ENCODE measurements around the gene MMAA.
"Not testable (repeated sequence)": the region's sequence is repeated elsewhere in the genome, so short reads cannot be mapped to it uniquely, and the experiment has no call there.

Gene MMAA

DNA sequence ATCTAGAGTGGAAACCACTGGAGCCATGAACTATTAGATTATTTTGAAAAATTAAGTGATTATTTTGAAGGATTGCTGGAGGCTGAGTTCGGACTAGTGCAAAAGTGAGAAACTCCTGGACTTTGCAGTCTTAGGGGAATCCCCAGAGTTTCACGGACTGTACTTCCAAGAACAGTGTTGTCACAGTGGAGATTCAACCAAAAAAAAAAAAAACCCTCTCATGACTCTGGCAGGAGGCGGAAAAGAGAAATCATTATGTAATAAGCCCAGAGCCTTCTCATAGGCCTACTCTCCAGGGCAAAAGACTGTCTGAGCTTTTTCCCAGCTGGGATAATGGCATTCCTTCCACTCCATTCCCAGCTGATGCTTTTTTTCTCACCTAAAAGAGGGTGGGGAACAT, 44.0 kb downstream of the MMAA start:
- Mint-ChIP-seq H3K27me3 (no peaks in the 10 kb centered on the region), H3K36me3 (peaks cover 14% of the 10 kb centered on the region), H3K4me3 (no peak overlapping the region), H3K27ac (no peak overlapping the region), H3K4me1 (no peaks in the 10 kb centered on the region), H3K9me3 (peaks cover 8% of the 10 kb centered on the region)
- DNase-seq (ENCODE audit: low spot score in 2 of 2) (no peak), ATAC-seq (ENCODE audit: low read depth) (no peak)

DNA sequence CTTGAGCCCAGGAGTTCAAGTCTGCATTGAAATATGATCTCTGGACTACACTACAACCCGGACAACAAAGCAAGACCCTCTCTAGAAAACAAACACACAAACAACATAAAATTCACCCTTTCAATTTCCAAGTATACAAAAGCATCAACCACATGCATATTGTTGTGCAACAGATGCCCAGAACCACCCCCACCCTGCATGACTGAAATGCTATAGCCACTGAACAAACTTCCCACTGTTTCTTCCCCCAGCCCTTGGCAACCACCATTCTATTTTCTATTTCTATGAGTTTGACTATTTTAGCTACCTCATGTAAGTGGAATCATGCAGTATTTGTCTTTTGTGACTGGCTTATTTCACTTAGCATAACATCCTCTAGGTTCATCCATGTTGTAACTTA, 46.6 kb downstream of the MMAA start:
- no peak for ATAC-seq (ENCODE audit: low read depth)
- DNase-seq (ENCODE audit: low spot score in 2 of 2), result no peak
- H3K36me3 Mint-ChIP-seq, result no peaks in the 10 kb centered on the region
- H3K4me3 Mint-ChIP-seq, result no peak overlapping the region
- peaks cover 2% of the 10 kb centered on the region for H3K27me3 Mint-ChIP-seq
- H3K27ac Mint-ChIP-seq, result no peak overlapping the region
- no peaks in the 10 kb centered on the region for H3K4me1 Mint-ChIP-seq
- peaks cover 7% of the 10 kb centered on the region for H3K9me3 Mint-ChIP-seq

GRCh38 chr4:145670422-145670821, 51.2 kb downstream of the MMAA start:
- H3K4me3 Mint-ChIP-seq, result no peak overlapping the region
- peaks cover 3% of the 10 kb centered on the region for H3K9me3 Mint-ChIP-seq
- H3K4me1 Mint-ChIP-seq, result no peaks in the 10 kb centered on the region
- DNase-seq (ENCODE audit: low spot score in 2 of 2) (no peak), ATAC-seq (ENCODE audit: low read depth) (no peak)
- no peaks in the 10 kb centered on the region for H3K36me3 Mint-ChIP-seq
- no peak overlapping the region for H3K27ac Mint-ChIP-seq
- peaks cover 2% of the 10 kb centered on the region for H3K27me3 Mint-ChIP-seq

DNA sequence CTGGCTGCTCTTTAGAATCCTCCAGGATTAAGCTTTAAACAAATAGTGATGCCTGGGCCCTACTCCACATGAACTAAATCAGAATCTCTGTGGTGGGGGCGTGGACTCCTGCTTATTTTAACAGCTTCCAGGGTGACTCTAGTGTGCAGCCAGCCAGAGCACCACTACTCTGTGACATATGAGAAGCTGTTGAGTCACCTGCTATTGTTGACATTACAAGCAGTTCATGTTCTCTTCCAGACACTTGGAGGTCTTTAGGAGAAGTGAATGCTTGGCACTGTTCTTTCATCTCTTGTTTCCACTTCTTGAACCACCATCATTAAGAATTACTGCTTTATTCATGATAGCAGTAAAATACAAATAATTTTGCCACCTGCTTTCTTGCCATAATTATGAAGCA, 60.3 kb downstream of the MMAA start:
- no peaks in the 10 kb centered on the region for H3K36me3 Mint-ChIP-seq

GRCh38 chr4:145679991-145680455, 60.8 kb downstream of the MMAA start, which contains the start of gene C4orf51:
Gene C4orf51, plus strand, starts transcription at chr4:145680146. Its CDS starts 58 bp downstream, at chr4:145680204.
- Mint-ChIP-seq H3K9me3 (peaks cover 3% of the 10 kb centered on the region), H3K27me3 (peaks cover 6% of the 10 kb centered on the region), H3K27ac (no peak within 1 kb of the TSS), H3K4me1 (no peaks in the 10 kb centered on the region), H3K4me3 (no peak within 1 kb of the TSS), H3K36me3 (no peaks in the 10 kb centered on the region)
- ATAC-seq (ENCODE audit: low read depth), result no peak
- DNase-seq (ENCODE audit: low spot score in 2 of 2), result no peak

More for the DNA sequence above, 60.3 kb downstream of the MMAA start:
- peaks cover 6% of the 10 kb centered on the region for H3K27me3 Mint-ChIP-seq
- no peak overlapping the region for H3K4me3 Mint-ChIP-seq
- DNase-seq (ENCODE audit: low spot score in 2 of 2) (no peak), ATAC-seq (ENCODE audit: low read depth) (no peak)
- no peaks in the 10 kb centered on the region for H3K4me1 Mint-ChIP-seq
- H3K27ac Mint-ChIP-seq, result no peak overlapping the region
- H3K9me3 Mint-ChIP-seq, result peaks cover 3% of the 10 kb centered on the region

DNA sequence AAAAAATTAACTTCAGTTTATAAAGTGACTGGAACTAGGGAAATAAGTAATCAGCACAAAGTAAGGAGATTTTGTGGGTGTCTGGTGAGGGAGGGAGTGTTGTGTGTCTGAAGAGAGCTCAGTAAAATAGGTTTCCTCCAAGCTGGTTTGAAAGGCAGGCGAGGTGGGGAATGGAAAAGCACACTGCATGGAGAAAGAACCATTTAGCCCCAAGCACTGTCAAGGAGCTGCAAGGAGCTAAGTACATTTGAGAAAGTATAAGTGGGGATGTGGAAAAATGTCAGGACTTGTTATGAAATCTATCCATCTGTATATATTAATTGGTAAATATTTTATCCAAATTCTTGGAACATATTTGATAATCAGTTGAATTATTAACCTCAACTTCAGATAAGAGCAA, 61.7 kb downstream of the MMAA start:
- Mint-ChIP-seq H3K27me3 (peaks cover 8% of the 10 kb centered on the region), H3K36me3 (no peaks in the 10 kb centered on the region), H3K4me1 (no peaks in the 10 kb centered on the region), H3K9me3 (peaks cover 6% of the 10 kb centered on the region), H3K27ac (no peak overlapping the region), H3K4me3 (no peak overlapping the region)
- DNase-seq (ENCODE audit: low spot score in 2 of 2) (no peak), ATAC-seq (ENCODE audit: low read depth) (no peak)

GRCh38 chr4:145681518-145681917, 62.3 kb downstream of the MMAA start:
- DNase-seq (ENCODE audit: low spot score in 2 of 2), result no peak
- ATAC-seq (ENCODE audit: low read depth), result no peak
- Mint-ChIP-seq H3K9me3 (peaks cover 6% of the 10 kb centered on the region), H3K4me3 (no peak overlapping the region), H3K36me3 (no peaks in the 10 kb centered on the region), H3K27ac (no peak overlapping the region), H3K4me1 (no peaks in the 10 kb centered on the region), H3K27me3 (peaks cover 9% of the 10 kb centered on the region)

DNA sequence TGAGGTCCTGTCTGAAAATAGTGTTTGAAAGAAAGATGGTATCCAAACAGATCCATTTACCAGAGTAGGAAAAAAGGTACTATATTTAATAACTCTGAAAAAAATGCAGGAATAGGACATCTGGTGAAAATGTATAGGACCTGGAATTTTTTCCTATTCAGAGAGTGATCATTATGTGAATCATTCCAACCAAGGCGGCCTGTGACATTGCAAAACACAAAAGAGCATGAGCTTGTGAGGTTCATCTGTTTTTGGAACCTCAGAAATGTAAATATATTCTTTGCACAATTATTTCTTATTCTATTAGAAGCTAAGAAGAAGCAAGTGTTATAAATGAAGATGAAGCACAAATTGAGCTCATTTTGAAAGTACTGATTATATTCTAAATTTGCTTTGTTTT, 62.8 kb downstream of the MMAA start:
- no peak overlapping the region for H3K4me3 Mint-ChIP-seq
- H3K4me1 Mint-ChIP-seq, result no peaks in the 10 kb centered on the region
- ATAC-seq (ENCODE audit: low read depth), result no peak
- peaks cover 6% of the 10 kb centered on the region for H3K9me3 Mint-ChIP-seq
- H3K27ac Mint-ChIP-seq, result no peak overlapping the region
- peaks cover 9% of the 10 kb centered on the region for H3K27me3 Mint-ChIP-seq
- H3K36me3 Mint-ChIP-seq, result no peaks in the 10 kb centered on the region
- no peak for DNase-seq (ENCODE audit: low spot score in 2 of 2)

GRCh38 chr4:145686991-145687390, 67.8 kb downstream of the MMAA start:
- no peaks in the 10 kb centered on the region for H3K36me3 Mint-ChIP-seq
- H3K9me3 Mint-ChIP-seq, result peaks cover 4% of the 10 kb centered on the region
- no peak overlapping the region for H3K4me3 Mint-ChIP-seq
- DNase-seq (ENCODE audit: low spot score in 2 of 2), result no peak
- H3K27me3 Mint-ChIP-seq, result peaks cover 5% of the 10 kb centered on the region
- H3K4me1 Mint-ChIP-seq, result no peaks in the 10 kb centered on the region
- no peak overlapping the region for H3K27ac Mint-ChIP-seq
- no peak for ATAC-seq (ENCODE audit: low read depth)

DNA sequence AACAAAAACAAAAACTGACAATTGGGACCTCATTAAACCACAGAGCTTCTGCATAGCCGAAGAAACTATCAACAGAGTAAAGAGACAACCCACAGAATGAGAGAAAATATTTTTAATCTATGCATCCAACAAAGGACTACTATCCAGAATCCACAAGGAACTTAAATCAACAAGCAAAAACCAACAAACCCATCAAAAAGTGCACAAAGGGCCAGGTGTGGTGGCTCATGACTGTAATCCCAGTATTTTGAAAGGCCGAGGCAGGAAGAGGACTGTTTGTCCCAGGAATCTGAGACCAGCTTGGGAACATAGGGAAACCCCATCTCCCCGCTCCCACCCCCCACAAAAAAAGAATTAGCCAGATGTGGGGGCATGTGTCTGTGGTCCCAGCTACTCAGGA, 71.4 kb downstream of the MMAA start:
- H3K4me1 Mint-ChIP-seq, result no peaks in the 10 kb centered on the region
- H3K27me3 Mint-ChIP-seq, result peaks cover 1% of the 10 kb centered on the region
- H3K9me3 Mint-ChIP-seq, result peaks cover 1% of the 10 kb centered on the region
- H3K36me3 Mint-ChIP-seq, result no peaks in the 10 kb centered on the region
- no peak for ATAC-seq (ENCODE audit: low read depth)
- no peak overlapping the region for H3K27ac Mint-ChIP-seq
- no peak for DNase-seq (ENCODE audit: low spot score in 2 of 2)
- no peak overlapping the region for H3K4me3 Mint-ChIP-seq

DNA sequence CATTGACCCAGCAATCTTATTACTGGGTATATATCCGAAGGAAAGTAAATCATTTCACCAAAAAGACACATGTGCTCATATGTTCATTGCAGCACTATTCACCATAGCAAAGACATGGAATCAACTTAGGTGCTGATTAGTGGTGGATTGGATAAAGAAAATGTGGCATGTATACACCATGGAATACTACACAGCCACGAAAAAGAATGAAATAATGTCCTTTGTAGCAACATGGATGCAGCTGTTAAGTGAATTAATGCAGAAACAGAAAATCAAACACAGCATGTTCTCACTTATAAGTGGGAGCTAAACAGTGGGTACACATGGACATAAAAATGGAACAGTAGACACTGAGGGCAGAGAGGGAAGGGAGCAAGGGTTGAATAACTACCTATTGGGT, 72.2 kb downstream of the MMAA start:
- H3K4me3 Mint-ChIP-seq; H3K9me3 Mint-ChIP-seq; H3K27ac Mint-ChIP-seq; H3K36me3 Mint-ChIP-seq; H3K27me3 Mint-ChIP-seq; H3K4me1 Mint-ChIP-seq; DNase-seq (ENCODE audit: low spot score in 2 of 2); ATAC-seq (ENCODE audit: low read depth): not testable (repeated sequence)

- Mint-ChIP-seq H3K9me3 (no peaks in the 10 kb centered on the region), H3K36me3 (no peaks in the 10 kb centered on the region), H3K27ac (no peak overlapping the region), H3K27me3 (peaks cover 4% of the 10 kb centered on the region), H3K4me1 (no peaks in the 10 kb centered on the region), H3K4me3 (no peak overlapping the region)
- ATAC-seq (ENCODE audit: low read depth), result no peak
- no peak for DNase-seq (ENCODE audit: low spot score in 2 of 2)
Measured at GRCh38 chr4:145694929-145695328, 75.7 kb downstream of the MMAA start.

DNA sequence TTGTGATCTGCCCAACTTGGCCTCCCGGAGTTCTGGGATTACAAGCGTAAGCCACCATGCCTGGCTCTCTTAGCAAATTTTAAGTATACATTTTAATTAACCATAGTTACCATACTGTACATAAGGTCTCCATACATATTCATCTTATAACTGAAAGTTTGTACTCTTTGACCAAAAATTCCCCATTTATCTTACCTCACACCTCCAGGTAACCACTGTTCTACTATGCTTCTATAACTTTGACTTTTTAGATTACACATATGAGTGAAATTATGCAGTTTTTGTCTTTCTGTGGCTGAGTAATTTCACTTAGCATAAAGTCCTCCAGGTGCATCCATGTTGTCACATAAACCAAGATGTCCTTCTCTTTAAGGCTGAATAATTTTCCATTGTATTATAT, 78.1 kb downstream of the MMAA start:
- no peak overlapping the region for H3K27ac Mint-ChIP-seq
- ATAC-seq (ENCODE audit: low read depth), result no peak
- peaks cover 13% of the 10 kb centered on the region for H3K27me3 Mint-ChIP-seq

DNA sequence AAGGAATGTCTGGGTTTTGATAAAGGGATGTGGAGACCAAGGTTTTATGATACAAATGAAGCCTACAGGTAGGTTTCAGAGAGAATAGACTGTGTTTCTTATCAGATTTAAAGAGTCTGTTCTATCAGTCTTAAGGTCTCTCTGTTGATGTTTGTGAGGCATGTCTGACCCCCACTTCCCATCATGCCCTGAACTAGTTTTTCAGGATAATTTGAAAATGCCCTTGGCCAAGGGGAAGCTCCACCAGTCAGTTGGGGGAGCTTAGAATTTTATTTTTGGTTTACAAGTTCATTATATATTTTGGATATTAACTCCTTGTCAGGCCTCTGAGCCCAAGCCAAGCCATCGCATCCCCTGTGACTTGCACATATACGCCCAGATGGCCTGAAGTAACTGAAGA, 79.3 kb downstream of the MMAA start:
- Mint-ChIP-seq H3K27ac (no peak overlapping the region), H3K36me3 (no peaks in the 10 kb centered on the region), H3K9me3 (no peaks in the 10 kb centered on the region), H3K27me3 (peaks cover 13% of the 10 kb centered on the region), H3K4me3 (no peak overlapping the region), H3K4me1 (no peaks in the 10 kb centered on the region)
- ATAC-seq (ENCODE audit: low read depth), result no peak
- DNase-seq (ENCODE audit: low spot score in 2 of 2), result no peak

More for the DNA sequence above, 78.1 kb downstream of the MMAA start:
- Mint-ChIP-seq H3K4me3 (no peak overlapping the region), H3K9me3 (no peaks in the 10 kb centered on the region), H3K36me3 (no peaks in the 10 kb centered on the region), H3K4me1 (no peaks in the 10 kb centered on the region)
- no peak for DNase-seq (ENCODE audit: low spot score in 2 of 2)

- DNase-seq (ENCODE audit: low spot score in 2 of 2) (no peak), ATAC-seq (ENCODE audit: low read depth) (no peak)
- Mint-ChIP-seq H3K36me3 (no peaks in the 10 kb centered on the region), H3K27me3 (peaks cover 15% of the 10 kb centered on the region), H3K4me3 (no peak overlapping the region), H3K9me3 (no peaks in the 10 kb centered on the region), H3K4me1 (no peaks in the 10 kb centered on the region), H3K27ac (no peak overlapping the region)
Measured at GRCh38 chr4:145703850-145704497, 84.8 kb downstream of the MMAA start.

Data from memory B cell (primary cell).